Adrenal gland (tissue), 5 donors: ENCODE measurements around the gene SHANK3.

ENCODE experiments used
- POLR2A ChIP-seq, 2 donors: fragments of 450-650 bp; IDR thresholded peaks; one replicate each; pipeline ENCODE4 v1.6.1; 2017; ENCODE audit warnings: antibody characterized with exemption in 2 of 2, mild to moderate bottlenecking in 2 of 2, moderate library complexity in 1 of 2
- TF ChIP-seq, protein P1 (sequence below), 6 experiments: fragments of 450-650 bp in 4 of 6; fragments of 200-600 bp in 2 of 6; sonication (generic) in 1 of 6; IDR thresholded peaks; 1 replicate in 5 of 6; 2 replicates in 1 of 6; pipeline versions ENCODE4 v1.5.1 to v1.8.0; 2016 to 2021; ENCODE audit warnings: antibody characterized with exemption in 6 of 6, mild to moderate bottlenecking in 2 of 6, moderate library complexity in 1 of 6
- donor health status: DM: no; HTN: no; CAD: no.

GRCh38 chr22:50624347-50625130, 48.1 kb upstream of the SHANK3 start:
- TF ChIP-seq, protein P1, sequence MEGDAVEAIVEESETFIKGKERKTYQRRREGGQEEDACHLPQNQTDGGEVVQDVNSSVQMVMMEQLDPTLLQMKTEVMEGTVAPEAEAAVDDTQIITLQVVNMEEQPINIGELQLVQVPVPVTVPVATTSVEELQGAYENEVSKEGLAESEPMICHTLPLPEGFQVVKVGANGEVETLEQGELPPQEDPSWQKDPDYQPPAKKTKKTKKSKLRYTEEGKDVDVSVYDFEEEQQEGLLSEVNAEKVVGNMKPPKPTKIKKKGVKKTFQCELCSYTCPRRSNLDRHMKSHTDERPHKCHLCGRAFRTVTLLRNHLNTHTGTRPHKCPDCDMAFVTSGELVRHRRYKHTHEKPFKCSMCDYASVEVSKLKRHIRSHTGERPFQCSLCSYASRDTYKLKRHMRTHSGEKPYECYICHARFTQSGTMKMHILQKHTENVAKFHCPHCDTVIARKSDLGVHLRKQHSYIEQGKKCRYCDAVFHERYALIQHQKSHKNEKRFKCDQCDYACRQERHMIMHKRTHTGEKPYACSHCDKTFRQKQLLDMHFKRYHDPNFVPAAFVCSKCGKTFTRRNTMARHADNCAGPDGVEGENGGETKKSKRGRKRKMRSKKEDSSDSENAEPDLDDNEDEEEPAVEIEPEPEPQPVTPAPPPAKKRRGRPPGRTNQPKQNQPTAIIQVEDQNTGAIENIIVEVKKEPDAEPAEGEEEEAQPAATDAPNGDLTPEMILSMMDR (IDR thresholded peaks at IDR 0.05) = no peak
- no peak for TF ChIP-seq POLR2A (IDR thresholded peaks at IDR 0.05)
